ENCODE measurements around the gene AIPL1.

The AIPL1 gene

DNA sequence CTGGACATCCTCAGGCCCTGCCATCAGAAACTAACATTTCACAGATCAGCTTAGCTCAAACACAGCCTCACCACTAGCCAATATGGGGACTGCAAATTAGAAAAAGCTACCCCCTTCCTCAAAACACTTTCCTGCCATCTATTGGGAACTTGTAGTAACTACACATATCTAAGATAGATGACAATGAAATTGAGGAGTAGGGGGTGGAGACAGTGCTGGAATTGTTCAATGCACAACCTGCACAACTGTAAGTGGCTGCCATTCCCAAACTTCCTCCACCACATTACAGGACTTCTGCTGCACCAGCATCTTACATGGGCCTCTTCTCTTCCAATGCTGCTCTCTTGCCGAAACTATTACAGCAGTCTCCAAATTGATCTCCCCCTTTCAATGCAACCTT, 21.9 kb downstream of the AIPL1 start:
- DNase-seq = peak; percentile 34 to 50 (median 44)

DNA sequence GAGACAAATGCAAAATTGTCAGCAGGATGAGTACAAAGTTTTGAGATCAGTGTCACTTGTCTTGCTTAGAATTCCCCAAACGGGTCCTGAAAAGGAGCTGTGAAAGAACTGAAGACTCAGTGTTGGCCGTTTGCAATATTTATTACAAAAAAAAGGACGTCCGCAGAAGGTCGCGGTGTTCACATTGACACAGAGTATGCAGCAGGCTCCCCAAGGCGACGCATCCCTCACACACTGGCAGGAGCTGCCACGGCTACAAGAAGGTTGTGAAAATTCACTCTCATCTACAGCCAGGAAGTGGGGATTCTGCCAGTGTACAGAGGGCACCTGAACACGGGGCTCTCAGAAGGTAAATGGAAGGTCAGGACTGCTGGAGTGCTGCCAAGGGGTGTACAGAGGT, 26.2 kb downstream of the AIPL1 start:
- DNase-seq = no peak

DNA sequence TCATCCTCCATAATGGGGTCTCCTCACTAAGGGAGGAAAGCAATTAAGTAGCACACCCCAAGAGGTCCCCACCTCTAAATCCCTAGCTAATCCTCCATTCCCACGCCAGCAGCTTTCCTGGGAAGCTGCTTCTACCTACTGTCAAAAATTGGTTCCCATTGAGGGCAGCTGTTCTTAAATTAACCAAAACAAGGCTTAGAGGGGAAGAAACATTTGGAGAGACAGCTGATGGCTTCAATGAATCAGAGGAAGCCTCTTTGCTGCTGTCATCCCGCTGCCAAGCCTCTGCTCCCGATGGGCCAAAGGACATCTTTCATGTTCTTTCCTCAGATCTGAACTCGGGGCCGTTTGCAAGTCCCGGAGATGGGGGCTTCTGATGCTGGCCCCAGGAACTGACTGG, 26.6 kb downstream of the AIPL1 start:
- no peak for DNase-seq

DNA sequence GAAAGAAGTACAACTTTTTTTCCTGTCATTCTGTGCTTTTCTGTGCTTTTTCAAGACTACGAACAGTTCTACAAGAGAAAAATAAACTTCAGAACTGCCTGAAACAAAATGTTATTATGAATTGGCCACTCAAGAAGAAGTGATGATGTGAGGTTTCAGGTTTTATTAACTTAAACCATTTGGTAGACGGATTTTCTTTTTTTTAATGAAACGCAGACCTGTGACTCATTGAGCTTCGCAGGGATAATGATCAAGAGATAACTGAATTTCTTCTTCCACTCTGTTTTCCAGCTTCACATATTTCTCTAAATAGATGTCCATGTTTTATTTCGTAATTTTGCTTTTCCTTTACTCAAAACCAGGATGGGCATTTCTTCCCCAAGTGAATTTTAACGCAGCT, 32.7 kb downstream of the AIPL1 start:
- peak in 1 of 3 donors; percentile 11 for DNase-seq

DNA sequence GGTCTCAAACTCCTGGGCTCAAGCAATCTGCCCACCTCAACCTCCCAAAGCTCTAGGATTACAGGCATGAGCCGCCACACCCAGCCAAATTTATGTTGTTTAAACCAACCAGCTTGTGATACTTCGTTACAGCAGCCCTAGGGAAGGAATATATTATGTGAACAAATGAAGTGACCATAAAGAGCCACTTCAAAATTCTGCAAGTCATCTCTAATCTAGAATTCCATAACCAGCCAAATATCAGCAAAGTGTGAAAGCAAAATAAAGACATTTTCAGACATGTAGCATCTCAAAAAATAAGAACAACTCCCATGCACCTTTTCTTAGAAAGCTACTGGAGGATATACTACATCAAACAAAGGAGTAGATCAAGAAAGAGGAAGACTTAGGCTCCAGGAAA, 36.0 kb downstream of the AIPL1 start:
- peak in 1 of 3 donors; percentile 4 for DNase-seq

DNA sequence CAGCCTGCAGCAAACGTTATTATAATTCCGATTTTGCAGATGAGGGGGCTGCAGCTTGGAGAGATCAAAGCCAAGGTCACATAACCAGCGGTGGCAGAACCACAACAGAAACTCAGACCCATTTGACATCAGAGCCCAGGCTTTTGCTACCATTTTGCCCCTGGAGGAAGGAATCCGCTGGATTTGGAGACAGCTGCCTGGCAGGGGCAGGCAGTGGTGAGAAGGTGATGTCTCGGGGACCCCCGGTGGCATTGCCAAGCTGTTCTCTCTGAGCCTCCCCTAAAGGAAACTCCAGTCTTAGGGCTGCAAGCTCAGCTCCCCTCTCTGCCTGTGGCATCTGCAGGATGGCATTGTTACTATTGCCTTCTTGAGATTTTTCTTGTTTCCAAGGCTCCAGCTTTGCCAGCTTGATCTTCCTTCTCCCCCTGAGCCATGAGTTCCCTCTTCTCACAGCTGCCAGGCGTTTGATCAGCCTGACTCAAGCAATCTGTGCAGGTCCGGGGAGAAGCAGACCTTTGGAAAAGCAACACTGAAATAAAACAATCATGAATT, 40.8 kb downstream of the AIPL1 start:
- no peak for DNase-seq

DNA sequence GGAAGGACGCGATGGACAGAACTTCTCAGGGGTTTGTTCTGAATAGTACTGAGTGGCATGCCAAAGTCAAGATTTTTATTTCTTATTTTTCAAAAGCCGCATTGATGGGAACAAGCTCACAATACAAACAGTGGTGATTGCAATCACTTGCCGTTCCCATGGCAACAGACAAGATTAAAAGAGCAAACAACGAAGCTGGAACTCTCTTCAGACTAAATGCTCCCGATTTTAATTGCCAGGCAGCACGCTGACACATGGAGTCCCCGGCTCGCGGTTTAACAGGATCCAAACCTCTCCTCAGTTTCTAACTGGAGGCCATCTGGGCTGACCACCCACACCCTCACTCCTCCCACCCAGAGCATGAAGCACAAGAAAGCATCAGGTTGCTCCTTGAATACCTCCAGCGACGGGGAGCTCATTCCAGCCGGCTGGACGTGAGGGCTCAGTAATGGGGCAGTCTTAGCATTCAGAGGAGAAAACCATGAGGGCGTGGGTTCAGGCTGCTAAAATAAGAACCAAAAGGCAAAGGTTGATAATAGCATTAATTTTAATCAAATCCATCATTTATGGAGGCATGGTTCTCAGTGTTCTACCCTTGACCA, 41.5 kb downstream of the AIPL1 start:
- no peak for DNase-seq

DNA sequence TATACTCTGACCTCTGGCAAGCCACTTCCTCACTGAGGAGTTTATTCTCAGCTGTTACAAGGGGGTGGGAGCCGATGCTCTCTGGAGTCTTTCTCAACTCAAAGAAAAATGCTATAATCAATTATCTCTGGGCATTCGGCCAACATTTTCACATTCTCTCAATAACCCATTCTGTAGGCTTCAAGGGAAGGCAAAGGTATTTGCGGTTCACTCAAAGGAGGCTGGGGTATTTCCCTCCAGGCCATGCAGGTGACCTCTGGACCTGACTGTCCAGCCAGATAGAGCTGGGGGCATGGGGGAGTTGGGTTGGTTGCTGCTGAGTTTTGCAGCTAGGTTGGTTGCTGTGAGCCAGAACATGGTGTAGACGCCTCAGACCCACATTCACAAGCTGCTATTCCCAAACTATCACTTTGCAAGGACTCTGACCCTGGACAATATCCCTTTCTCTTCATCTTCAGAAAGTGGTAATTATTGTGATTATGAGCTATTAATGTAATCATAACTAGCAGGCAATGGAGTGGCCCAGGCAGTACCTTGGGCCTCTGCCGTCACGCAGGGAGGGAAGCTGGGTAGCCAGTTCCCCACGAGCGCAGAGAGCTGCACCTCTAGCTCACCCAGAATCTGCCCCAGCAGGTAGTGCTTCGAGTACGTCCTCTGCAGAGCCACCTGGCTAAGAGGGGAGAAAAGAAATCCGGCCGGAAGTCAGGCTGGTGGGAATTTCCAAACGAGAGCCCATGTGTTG, 42.1 kb downstream of the AIPL1 start:
- no peak for DNase-seq

DNA sequence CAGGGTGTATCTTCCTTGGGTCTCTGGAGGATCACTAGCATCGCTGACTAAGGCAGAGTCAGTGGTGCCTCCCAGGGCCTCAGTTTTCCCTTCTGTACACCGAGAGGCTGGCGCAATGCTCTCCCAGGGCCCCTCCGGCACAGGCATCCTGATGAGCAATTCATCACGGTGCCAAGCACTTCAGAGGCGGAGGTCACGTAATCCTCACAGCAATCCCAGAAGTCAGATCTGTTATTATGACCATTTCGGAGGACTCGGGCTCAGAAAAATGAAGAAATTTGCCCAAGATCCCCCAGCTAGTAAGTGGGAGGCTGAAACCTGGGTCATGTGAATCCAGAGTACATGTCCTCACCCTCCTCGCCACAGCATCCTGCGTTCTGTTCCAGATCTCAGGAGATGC, 46.5 kb downstream of the AIPL1 start:
- DNase-seq = no peak

DNA sequence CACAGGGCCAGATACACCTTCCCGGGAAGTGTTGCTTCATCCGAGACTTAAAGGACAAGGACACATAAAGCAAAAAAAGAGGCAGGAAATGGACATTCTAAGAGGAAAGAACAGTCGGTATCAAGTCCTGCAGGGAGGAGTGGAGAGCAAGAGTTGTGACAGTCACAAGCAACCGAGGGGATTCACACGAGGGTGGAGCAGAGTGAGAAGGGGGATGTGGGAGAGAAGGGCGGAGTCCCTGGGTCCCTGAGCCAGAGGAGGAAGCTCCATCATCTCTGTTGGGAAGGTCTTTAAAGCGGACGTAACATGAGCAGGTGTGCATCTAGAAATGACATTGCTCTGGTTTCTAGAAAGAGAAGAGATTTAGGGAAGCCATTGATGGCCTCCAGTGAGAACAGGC, 47.1 kb downstream of the AIPL1 start:
- no peak for DNase-seq

DNA sequence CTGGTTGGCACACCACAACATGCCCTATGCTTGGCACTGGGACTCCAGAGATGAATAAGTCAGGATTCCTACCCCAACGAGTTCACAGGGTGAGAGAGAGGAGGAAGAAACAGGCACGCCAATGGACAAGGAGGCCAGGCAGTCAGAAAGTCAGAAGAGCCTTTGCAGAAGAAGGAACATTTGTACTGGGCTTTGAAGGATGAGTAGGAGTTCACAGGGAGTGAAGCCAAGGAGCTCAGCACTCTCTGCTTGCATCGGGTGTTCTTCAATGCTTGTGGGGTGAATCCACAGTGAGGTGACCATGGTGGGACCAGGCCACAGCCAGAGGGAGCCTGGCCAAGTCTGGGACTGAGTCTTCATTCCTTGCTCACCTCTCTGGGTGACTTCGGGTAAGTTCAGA, 47.5 kb downstream of the AIPL1 start:
- no peak for DNase-seq

DNA sequence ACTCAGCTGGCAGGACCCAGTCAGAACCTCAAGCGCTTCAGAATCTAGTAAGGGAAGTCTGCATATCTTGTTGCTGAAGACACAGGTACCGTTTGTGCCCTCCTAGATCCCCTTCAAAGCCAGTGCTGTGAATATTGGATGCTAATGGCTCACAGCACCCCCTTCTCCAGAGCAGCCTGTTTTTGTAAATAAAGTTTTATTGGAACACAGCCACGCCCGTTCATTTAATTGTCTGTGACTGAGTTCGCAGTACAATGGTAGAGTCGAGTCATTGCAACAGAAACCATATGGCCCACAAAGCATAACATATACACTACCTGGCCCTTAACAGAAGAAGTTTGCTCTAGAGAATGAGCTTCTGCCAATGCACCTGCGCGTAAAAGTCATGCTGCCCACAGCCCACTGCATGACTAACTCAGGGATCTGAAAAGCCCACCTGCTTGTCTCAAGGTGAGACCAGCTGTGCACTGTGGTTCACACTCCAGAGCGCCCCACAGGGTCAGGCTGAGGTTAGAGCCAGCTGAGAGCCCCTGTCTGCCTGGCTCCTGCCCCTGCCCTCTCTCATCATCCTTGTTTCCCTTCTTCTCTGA, 48.8 kb downstream of the AIPL1 start:
- DNase-seq = no peak

DNA sequence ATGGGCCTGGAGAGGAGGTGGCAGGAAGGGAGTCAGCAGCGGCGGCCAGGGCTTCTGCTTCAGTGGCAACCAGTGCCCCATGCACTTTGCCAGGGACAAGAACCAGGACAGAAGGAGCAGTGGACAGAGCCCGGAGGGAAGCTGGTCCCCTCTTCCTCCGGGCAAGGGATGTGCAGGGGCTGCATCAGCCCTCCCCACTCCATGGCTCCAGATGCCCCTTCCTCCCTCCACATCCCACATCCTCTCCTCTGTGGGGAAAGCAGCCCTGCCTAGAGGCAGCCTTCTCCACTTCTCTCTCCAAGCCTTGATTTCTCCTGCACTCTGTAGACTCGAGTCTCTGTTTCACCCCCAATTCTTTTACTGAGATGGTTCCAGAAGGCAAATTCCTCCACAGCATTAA, 50.4 kb downstream of the AIPL1 start:
- no peak for DNase-seq

DNA sequence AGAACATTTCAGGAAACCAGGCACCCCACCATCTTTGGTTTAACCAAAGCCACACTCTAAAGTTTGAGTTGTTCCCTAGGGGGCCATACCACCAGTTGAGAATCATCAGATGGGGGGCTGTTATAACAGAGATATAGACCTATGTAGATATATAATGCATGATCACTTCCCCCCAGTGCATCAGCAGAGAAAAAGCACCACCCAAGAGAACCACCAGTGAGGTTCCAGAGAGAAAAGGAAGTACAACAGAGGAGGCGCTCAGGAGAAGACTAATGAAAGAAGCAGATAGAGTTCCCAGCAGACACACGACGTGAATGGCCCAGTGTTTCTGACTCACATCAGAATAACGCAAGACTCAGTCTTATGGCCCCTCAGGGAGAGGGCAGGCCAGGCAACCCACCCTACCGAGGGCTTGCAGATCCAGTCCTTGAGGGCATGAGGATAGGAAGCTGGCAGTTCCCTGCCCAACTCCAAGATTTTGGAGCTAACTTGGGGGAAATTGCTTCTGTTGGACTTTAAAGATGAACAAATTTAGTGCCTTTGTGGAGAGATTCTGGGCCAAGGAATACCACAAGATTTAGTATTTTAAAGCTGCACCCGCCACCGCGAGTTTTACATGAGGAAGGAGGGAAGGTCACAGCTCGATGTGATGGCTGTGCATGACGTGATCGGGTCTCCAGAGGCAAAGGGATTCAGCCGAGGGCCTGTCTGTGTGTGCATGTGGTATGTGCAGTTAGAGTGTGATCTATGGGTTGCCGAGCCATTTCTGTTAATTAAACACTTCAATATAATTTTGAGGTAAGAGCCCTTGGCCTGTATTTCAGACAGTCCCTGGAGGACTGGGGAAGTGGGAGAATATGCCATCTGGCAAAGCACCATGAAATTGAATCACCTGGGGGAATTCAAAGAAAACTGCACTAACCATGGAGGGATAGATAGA, 53.1 kb downstream of the AIPL1 start:
- DNase-seq = no peak

DNA sequence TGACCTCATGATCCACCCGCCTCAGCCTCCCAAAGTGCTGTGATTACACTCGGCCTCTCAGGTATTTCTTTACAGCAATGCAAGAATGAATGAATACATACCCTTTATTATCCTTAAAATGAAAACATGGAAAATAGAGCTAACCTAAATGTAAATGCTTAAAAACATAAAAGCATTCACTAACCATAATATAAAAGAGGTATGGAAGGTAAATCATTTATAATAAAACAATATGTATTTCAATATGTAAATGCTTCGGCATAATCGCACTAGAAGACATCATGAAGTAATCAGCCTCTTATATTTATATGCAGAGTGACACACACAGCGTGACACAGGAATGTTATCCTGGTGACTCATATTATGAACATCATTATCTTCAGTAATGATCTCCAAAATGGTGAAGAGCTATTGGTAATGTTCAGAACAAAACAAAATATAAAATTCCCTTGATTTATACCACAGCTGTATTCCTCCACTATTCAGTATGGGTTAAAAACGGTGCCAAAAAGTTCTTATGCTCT, 53.9 kb downstream of the AIPL1 start:
- DNase-seq = no peak

DNA sequence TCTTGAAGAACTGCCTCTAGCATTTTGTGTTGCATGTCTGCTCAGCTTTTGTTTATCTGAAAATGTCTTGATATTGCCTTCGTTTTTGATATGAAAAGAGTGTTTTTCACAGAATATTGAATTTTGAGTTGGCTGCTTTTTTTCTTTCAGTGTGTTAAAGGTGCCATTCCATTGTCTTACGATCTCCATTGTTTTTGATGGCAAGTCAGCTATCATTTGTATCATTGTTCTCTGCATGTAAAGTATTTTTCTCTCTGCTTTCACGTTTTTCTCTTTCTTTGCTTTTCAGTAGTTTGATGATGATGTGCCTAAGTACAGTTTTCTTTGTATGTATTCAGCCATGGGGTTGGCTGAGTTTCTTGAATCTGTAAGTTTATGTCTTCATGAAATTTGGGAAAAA, 57.0 kb downstream of the AIPL1 start:
- DNase-seq = no peak

DNA sequence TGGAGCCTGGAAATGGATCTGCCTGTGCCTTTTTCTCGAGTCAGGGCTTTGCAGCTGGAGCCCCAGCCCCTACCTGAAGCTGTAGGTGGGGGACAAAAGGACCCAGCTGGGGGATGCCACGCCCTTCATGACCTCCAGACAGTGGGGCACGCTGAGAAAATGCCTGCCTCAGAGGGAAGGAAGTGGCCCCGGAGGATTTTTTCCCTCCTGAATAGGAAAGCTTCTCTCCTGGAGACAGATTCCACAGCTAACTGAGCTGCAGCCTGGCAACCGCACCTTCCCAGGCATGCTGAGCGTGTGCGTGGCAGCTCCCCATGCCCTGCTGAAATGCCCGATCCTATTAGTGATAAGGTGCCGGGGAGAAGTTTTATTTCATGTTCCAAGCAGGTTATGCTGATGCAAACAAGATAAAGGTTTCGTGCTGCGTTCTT, 58.0 kb downstream of the AIPL1 start:
- DNase-seq = no peak

DNA sequence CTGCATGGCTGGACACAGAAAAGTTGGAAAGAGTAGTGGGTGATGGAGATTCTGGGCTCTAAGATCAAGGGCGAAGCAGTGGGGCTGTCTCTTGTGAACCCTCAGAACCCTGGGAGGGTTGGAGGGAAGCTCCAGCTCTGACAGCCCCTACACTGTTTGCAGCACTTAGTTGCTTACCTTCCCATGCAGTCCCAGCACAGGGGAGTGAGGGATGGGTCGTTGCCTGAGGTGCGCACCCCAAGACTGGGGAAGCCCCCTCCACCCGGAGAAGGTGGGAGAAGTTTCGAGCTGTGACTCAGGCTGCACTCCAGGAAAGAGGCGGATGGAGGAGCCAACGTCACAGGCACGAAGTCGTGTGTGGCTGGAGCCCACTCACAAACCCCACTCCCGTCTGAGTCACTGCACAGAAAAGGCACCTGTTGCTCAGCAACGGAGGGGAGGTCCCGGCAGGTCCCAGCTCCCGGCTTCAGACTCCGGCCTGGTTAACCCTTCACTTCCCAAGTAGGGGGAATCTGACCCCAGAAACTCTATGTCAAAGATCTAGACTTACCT, 60.1 kb downstream of the AIPL1 start:
- peak; percentile 48 to 59 (median 59) for DNase-seq

DNA sequence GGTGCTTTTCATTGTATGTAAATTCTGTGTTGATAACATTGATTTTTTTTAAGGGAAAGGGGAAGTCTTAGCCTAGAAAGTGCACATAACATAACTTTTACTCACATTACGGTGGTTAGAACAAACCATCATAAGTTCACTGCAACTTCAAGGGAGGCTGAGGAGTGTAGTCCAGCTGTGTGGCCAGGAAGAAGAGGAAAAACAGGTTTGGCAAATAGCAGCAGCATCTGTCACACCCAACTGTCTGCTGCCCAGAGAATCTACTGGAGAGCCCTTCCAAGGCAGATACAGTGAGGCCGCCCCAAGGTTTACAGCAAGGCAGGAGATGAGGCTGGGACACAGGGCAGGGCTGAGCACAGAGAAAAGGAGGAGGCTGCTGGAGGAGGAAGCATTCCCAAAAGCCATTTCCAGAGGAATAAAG, 60.6 kb downstream of the AIPL1 start:
- no peak for DNase-seq

All from suppressor macrophage treated with lipopolysaccharide for 1 hour (primary cell).